Daoy (cell line): ENCODE data around the gene GFPT1. TPM values are rescaled to one million over a fixed set of nuclear protein-coding genes. Genes with fewer than 3 reads are reported as not detected.

ENCODE experiments used
- DNase-seq: peaks from one replicate; pipeline ENCODE4 v3.0.0-alpha.2; 2015; ENCODE audit warnings: low read depth
- total RNA-seq: library from RNA; depleted of rRNA; stranded (reverse); fragments of >200 nt; shearing (Covaris generic); gene quantifications from 2 replicates; pipeline ENCODE4 v1.2.3, GENCODE V29; 2014; rRNA removed

The GFPT1 gene
- total RNA-seq, 1 experiment from 2014 or later, result 21.7 TPM

DNA sequence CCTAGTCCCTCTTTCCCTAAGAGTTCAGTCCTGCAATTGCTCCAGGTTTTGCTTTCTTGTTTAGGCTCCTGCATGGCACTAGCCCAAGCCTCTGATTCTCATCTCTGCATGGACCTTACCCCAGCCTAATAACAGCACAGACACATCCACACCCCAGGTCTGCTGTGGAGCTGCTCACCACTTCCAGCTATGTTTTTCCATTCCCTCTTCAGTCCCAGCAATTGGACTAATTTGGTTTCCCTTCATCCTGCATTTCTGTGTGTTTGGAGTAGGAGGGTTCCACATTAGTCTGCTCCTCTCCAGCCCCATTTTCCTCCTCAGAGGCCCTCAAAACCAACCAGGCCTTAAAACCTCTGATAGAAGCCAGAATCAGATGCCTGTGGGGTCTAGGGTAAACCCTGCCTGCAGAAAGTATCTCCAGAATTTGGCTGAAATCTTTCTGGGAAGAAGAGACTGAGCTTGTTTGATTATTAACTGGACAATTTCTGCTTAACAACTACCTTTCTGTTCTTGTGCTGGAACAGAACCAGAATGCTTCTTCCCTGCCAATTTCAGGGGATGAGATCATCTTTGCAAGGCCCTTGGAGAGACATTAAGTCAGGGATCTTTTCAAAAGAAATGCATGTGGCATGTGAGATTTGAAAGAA is 95.9 kb downstream of the GFPT1 start:
- no peak for DNase-seq

DNA sequence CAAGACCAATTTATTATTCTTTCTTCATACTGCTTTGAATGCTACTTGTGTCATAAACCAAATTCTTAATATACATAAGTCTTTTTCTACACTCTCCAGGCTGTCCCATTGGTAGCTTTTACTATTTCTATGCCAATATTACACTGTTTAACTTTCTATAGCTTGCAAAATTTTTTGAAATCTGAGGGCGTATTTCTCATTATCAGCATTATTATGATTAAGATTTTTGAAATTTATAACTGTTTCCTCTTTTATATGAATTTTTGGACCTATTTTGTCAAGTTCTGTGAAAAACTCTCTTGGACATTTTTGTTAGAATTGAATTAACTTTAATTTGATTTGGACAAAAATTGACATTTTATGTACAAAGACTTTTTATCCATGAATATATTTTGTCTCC is 98.6 kb downstream of the GFPT1 start:
- DNase-seq, result no peak

GRCh38 chr2:69287544-69287943 is 99.5 kb downstream of the GFPT1 start:
- DNase-seq, result no peak

DNA sequence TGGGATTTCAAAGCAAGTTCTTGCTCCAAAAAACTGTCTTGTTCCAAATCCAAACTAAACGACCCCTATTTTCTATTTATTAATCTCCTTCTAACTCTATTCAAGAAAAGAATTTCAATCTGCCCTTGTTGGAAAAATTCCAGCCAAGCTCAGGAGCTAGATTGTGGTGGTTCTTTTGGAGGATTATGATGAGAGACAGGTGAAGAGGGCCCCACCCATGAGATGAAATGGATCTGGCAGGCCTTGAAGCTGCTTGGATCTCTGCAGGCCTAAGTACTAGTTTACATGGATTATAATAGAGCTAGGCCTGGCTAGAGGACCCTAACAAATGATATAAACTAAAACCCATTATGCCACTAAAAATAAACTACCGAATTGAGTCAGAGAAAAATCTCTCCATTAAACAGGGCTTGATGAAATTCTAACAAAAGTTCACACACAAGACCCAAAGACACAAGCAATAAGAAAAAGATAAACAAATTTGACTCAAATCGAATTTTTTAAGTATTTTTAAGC is 101.6 kb downstream of the GFPT1 start:
- no peak for DNase-seq

DNA sequence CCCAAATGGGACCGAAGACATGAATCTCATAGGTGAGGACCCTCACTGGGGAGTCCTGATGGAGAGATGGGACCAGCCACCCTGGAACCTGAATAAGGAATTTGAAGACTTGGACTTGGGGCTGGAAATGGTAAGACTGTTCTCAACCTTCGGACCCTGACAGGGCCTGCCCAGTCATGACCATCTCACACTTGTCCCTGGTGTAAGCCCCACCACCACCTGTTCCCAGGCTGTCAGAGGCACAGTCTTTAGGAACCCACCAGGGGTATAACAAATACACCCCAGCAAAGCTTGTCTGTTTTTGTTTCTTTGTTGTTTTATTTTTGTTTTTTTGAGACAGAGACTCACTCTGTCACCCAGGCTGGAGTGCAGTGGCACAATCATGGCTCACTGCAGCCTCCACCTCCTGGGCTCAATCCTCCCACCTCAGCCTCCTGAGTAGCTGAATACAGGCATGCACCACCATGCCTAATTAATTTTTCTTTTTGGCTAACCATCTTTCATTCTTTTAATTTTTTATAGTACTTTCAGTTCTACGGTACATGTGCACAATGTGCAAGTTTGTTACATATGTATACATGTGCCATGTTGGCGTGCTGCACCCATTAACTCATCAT is 106.1 kb downstream of the GFPT1 start:
- DNase-seq, result no peak

- no peak for DNase-seq
These were observed 106.9 kb downstream of the GFPT1 start for GRCh38 chr2:69279931-69280681.

GRCh38 chr2:69279211-69279610 is 107.8 kb downstream of the GFPT1 start:
- DNase-seq, result no peak

- no peak for DNase-seq
These were observed 108.7 kb downstream of the GFPT1 start for GRCh38 chr2:69278366-69278765.

- DNase-seq, result no peak
These were observed 111.5 kb downstream of the GFPT1 start for GRCh38 chr2:69275490-69275889.

GRCh38 chr2:69272803-69273471 is 114.1 kb downstream of the GFPT1 start:
- DNase-seq, result no peak

- DNase-seq, result no peak
These were observed 115.2 kb downstream of the GFPT1 start for GRCh38 chr2:69271831-69272257.

Other genes starting within 250 kb of the GFPT1 start
- 36.0 and 40.6 TPM in 2 replicates for gene NFU1, start 50.2 kb upstream of the GFPT1 start, total RNA-seq